Fibroblast of pulmonary artery (primary cell): ENCODE results near the gene MCM10.
"Not testable (repeated sequence)": the region's sequence is repeated elsewhere in the genome, so short reads cannot be mapped to it uniquely, and the experiment has no call there.

Experiments used
- DNase-seq: peaks from one replicate; pipeline ENCODE4 v3.0.0-alpha.2; 2010; ENCODE audit warnings: low read depth
- H3K4me3 ChIP-seq: replicated peaks from 2 replicates; pipeline ENCODE4 v1.5.1; 2011; ENCODE audit warnings: low read depth, mild to moderate bottlenecking, control low read depth, low read length, moderate library complexity
- TF ChIP-seq, protein P1 (sequence below): IDR thresholded peaks from 2 replicates; pipeline ENCODE4 v1.5.1; 2011; ENCODE audit warnings: mild to moderate bottlenecking, control low read depth, low read length, inconsistent platforms; ENCODE audit errors: missing control alignments

Gene MCM10

GRCh38 chr10:13225601-13226000, 64.2 kb downstream of the MCM10 start:
- DNase-seq = no peak
- no peak overlapping the region for H3K4me3 ChIP-seq
- TF ChIP-seq, protein P1, sequence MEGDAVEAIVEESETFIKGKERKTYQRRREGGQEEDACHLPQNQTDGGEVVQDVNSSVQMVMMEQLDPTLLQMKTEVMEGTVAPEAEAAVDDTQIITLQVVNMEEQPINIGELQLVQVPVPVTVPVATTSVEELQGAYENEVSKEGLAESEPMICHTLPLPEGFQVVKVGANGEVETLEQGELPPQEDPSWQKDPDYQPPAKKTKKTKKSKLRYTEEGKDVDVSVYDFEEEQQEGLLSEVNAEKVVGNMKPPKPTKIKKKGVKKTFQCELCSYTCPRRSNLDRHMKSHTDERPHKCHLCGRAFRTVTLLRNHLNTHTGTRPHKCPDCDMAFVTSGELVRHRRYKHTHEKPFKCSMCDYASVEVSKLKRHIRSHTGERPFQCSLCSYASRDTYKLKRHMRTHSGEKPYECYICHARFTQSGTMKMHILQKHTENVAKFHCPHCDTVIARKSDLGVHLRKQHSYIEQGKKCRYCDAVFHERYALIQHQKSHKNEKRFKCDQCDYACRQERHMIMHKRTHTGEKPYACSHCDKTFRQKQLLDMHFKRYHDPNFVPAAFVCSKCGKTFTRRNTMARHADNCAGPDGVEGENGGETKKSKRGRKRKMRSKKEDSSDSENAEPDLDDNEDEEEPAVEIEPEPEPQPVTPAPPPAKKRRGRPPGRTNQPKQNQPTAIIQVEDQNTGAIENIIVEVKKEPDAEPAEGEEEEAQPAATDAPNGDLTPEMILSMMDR = no peak

DNA sequence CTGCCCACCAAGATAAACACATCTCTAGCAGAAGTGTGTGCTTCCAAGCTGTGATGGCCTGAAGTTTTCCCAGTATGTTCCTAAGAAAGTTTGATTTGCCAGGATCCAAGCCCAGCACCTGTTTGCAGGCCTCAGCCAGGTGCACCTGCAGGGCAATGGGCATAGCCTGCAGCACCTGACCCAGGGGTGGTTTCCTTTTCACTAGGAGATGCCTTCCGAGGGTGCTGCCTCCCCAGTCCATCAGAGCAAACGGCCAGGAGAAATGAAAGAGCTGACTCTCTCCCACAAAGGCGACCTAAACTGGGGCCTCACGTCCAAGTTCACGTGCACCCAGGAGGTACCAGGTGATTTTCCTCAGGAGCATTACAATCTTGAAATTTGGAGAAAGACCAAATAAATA, 65.7 kb downstream of the MCM10 start:
- no peak for DNase-seq
- TF ChIP-seq, protein P1 = no peak
- no peak overlapping the region for H3K4me3 ChIP-seq

DNA sequence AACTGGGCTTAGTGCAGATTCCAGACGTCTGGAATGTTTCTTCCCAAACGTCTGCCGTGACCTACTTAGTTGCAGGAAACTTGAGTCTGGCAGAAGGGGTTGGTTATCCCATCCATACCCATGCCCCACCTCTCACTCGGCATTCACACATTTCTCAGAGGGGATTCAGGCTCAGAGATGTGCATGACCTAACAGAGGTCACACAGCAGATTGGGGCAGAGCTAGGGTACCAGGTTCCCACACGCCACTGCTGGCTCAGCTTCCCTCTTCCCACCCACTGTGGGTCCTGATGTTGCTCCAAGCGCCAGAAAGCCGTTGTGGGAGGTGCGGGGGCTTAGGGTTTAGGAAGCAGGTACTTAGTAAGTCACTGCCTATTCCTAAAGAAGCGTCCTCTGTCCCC, 69.8 kb downstream of the MCM10 start:
- TF ChIP-seq, protein P1 = no peak
- H3K4me3 ChIP-seq = no peak overlapping the region
- no peak for DNase-seq

DNA sequence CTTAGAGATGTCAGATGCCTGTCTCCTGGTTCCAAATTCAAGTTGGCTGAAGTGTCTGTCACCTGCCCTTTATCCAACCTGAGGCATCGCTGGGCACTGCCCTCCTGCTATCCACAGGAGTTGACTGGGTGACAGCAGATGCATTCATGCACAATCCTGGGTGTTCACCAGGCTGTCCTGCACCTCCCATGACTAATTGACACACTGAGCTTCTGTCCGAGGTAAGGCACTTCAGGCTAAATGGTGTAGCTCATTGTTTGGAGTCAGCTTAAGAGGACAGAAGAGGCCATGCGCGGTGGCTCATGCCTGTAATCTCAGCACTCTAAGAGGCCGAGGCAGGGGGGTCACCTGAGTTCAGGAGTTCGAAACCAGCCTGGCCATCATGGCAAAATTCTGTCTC, 70.5 kb downstream of the MCM10 start:
- no peak for DNase-seq
- TF ChIP-seq, protein P1 = no peak
- H3K4me3 ChIP-seq = no peak overlapping the region

- no peak for DNase-seq
- H3K4me3 ChIP-seq = no peak overlapping the region
- TF ChIP-seq, protein P1 = no peak
These were observed 72.0 kb downstream of the MCM10 start for GRCh38 chr10:13233358-13233757.

DNA sequence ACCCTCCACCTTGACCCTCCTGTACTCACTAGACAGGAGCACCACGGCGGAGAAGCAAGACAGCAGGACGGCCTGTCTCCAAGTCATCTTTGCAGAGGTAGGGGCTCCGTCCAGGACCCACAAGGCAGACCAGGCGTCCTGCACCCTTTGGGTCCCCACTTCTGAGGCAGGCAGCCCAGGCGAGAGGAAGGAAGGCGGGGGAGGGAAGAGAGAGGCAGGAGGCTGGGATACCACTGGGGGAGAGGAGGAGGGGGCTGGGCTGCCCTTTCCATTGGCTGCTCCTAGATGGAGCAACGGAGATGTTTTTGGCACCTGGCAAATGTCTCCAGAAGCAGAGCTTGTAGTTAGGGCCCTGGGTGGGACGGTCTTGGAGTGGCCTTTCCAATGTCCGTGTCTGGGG, 72.8 kb downstream of the MCM10 start, which contains the start of gene UCMA:
UCMA (minus strand) TSS at position 203 of the 400 bp plus-strand sequence; CDS start at position 87, 116 bp downstream.
- DNase-seq = no peak
- TF ChIP-seq, protein P1 = no peak
- no peak within 1 kb of the TSS for H3K4me3 ChIP-seq

GRCh38 chr10:13234736-13235135, 73.4 kb downstream of the MCM10 start:
- not testable (repeated sequence) for H3K4me3 ChIP-seq, DNase-seq

DNA sequence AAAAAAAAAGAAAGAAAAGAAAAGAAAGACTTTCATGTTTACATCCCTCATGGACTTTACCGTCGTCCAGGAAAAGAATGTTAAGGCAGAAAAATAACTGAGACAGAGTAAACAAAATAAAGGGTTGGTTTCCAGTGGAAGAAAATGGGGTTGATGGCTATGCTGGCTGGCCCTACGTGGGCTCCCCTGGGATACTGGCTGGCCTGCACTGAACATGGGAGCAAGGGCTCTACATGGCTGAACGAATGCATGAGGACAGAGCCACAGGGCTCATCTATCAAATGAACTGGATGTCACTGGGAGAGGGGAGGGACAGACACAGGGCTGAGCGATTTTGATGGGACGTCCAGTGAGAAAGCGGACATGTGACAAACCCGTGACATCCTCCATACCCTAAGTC, 75.3 kb downstream of the MCM10 start:
- DNase-seq = no peak
- H3K4me3 ChIP-seq = no peak overlapping the region
- TF ChIP-seq, protein P1 = no peak
